Measurements from ENCODE around the gene MPHOSPH8.
"Not testable (repeated sequence)": the region's sequence is repeated elsewhere in the genome, so short reads cannot be mapped to it uniquely, and the experiment has no call there.

MPHOSPH8 gene

GRCh38 chr13:19691447-19691846, 58.0 kb downstream of the MPHOSPH8 start:
- DNase-seq: not testable (repeated sequence)

DNA sequence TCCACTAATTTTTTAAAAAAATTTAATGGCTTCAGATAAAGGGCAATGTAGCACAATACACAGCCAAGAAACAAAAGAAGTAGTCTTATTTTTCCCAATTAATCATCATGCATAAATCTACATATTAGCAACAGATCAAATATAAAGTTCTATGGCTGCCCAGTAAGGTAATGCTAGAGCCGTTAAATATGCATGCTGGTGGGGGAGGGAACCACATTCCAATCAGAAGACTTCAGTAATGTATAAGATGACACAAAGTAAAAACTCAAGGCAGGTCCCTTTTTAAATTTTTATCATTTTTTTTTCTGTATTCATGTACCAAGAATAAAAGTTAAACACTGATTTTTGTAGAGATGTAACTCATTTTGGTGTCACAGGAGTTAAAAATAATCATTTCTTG, 62.0 kb downstream of the MPHOSPH8 start:
- DNase-seq: no peak

DNA sequence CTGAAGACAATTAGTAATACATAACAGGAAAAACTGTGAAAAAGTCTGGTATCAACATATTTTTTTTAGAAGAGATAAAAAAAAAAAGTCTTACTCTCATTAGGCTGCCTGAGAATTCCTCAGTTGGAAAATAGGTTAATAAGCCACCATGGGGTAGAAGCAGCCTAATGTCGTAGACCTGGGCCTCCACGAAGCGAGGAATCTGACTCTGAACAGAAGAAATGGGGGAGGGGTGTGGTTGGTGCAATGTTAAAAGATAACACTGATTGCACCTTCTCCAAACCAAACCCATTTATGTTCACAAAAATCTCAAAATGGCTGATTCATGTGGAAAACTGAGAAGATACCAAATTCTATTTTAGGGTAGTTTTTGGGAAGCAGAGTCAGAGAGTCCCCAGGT, 62.4 kb downstream of the MPHOSPH8 start:
- DNase-seq: no peak

- not testable (repeated sequence) for DNase-seq
Observed at GRCh38 chr13:19700963-19701362, 67.5 kb downstream of the MPHOSPH8 start.

DNA sequence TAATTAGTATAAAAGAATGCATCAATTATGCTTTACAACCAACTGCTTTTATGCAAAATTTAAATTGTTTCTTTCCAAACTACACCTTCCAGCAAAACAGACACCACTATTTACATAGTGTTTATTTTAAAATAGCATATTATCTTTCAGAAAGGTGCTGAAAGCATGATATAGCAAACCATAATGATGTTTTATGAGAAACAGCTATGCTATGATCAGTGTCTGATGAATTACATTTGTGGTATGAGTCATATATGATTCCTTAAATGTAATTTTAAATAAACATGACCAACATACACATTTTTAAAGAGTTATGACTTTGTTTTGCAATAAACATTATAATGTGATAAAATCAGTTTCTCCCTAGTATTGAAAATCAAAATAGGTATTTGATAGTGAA, 68.2 kb downstream of the MPHOSPH8 start:
- DNase-seq: not testable (repeated sequence)

DNA sequence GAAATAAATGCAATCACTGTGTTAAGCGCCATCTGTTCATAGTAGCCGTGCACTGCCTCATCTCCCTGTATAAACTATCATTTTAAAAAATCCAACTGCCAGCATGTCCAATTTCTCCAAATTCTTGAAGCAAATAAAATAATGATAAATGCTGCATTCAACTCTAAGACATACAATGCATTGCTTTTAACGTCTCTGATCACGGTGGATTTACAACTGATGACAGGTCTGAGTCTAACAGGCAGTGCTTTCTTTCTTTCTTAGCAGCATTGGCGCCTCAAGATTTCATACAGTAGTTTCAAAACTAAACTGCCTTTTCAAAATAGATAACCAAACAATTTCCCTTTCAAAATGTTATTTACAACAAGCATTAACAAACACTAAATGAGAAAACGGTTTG, 70.8 kb downstream of the MPHOSPH8 start:
- not testable (repeated sequence) for DNase-seq

GRCh38 chr13:19709039-19709438, 75.6 kb downstream of the MPHOSPH8 start:
- not testable (repeated sequence) for DNase-seq

GRCh38 chr13:19709782-19710181, 76.3 kb downstream of the MPHOSPH8 start:
- not testable (repeated sequence) for DNase-seq

DNA sequence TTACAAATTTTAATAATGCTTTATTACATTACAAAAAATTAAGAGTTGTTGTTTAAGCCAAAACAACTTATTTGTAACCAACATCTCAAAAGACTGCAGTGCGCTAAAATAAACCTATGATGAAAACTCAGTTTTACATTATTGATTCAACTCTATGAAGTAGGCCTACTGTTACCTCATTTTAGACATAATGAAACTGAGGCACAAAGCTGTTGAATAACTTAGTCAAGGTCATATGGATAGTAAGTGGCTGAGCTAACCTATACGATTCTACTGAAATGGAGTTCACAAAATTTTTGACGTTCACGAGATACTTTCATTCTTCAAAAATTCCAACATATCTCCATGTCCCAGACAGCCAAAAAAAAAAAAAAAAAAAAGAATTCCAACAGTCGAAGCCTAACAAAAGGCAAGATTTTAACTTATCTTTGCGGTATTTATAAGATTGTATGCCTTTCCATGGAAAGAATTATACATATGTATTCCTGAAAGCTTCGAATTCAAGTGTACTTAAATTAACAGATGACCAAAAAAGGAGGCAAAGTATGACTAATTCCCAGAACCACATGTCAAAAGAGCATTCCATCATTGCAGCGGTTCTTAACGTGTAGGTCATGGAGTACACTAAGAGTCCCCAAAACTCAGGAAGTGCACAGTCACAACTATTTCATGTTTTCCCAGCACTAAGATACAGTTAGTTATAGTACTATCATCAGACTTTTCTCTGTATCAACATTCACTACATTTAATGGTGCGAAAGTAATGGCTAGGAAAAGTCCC, 79.9 kb downstream of the MPHOSPH8 start:
- no peak for DNase-seq

DNA sequence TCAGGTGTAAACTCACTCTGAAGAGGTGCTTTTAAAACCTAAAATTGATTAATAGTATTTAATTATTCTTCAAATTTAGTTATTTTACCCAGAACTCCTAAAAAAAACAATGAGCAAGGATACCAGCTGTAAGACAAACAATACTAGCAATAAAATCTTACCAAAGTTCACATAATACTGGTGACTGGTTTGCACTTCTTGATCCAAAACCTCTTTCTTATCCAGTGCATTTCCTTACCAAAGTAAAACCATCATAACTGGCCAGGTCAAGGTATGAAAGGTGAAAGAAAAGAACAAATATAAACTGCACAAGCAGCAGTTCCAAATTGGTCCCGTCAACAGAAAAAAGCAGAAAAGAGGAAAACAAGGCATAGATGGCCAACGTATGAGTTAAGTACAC, 86.6 kb downstream of the MPHOSPH8 start:
- no peak for DNase-seq

Data from CD4-positive, alpha-beta T cell treated with Interleukin-6 for 4 hours (primary cell).